DND-41 (cell line): ENCODE results near the gene TMEM151A.

Experiments
- ATAC-seq: fragments of 200-7000 bp; cut with Tn5 transposase; 3 replicates; pipeline ENCODE4 v1.9.1; 2021; ENCODE audit warnings: low read depth; ENCODE audit not compliant: insufficient read depth
- DNase-seq: peaks from one replicate; pipeline ENCODE4 v3.0.0-alpha.2; 2020
- H2AFZ ChIP-seq: 2 replicates; pipeline ENCODE4 v1.6.0; 2012; ENCODE audit warnings: low read depth, low read length
- H3K27ac ChIP-seq: 2 replicates; pipeline ENCODE4 v1.5.1; 2012; ENCODE audit warnings: low read length, inconsistent platforms
- H3K27me3 ChIP-seq: fragments of 200-600 bp; sonication (generic); 2 replicates; pipeline ENCODE4 v1.6.0; 2012; ENCODE audit warnings: low read length, mild to moderate bottlenecking, inconsistent platforms; ENCODE audit not compliant: insufficient read depth, poor library complexity
- H3K36me3 ChIP-seq: 2 replicates; pipeline ENCODE4 v1.5.1; 2012; ENCODE audit warnings: low read length, inconsistent platforms; ENCODE audit not compliant: insufficient read depth
- H3K4me1 ChIP-seq: 2 replicates; pipeline ENCODE4 v1.5.1; 2012; ENCODE audit warnings: mild to moderate bottlenecking, low read length; ENCODE audit not compliant: insufficient read depth
- H3K4me2 ChIP-seq: 2 replicates; pipeline ENCODE4 v1.6.0; 2012; ENCODE audit warnings: mild to moderate bottlenecking, moderate library complexity, low read length, inconsistent platforms; ENCODE audit not compliant: insufficient read depth
- H3K4me3 ChIP-seq, 2 experiments: fragments of 200-600 bp in 1 of 2; shearing (Covaris generic) in 1 of 2; 2 replicates each; pipeline ENCODE4 v1.5.1; 2012 to 2016; ENCODE audit warnings: inconsistent platforms in 2 of 2, low read length in 2 of 2, mild to moderate bottlenecking in 2 of 2, low read depth in 1 of 2, moderate library complexity in 1 of 2
- H3K79me2 ChIP-seq: 2 replicates; pipeline ENCODE4 v1.6.0; 2012; ENCODE audit warnings: low read length, inconsistent platforms; ENCODE audit not compliant: insufficient read depth
- H3K9ac ChIP-seq: 2 replicates; pipeline ENCODE4 v1.6.0; 2012; ENCODE audit warnings: low read depth, mild to moderate bottlenecking, inconsistent platforms, low read length, moderate library complexity
- H3K9me3 ChIP-seq: 2 replicates; pipeline ENCODE4 v1.5.1; 2012; ENCODE audit warnings: low read length, moderate library complexity, mild to moderate bottlenecking, inconsistent platforms; ENCODE audit not compliant: insufficient read depth, severe bottlenecking
- H4K20me1 ChIP-seq: 2 replicates; pipeline ENCODE4 v1.6.0; 2012; ENCODE audit warnings: low read length; ENCODE audit not compliant: insufficient read depth
- EZH2 ChIP-seq: IDR thresholded peaks from 3 replicates; pipeline ENCODE4 v1.6.1; 2012; ENCODE audit warnings: borderline replicate concordance, low read depth, mild to moderate bottlenecking, moderate library complexity, low read length, inconsistent platforms; ENCODE audit not compliant: severe bottlenecking
- TF ChIP-seq, protein P1 (sequence below): IDR thresholded peaks from 2 replicates; pipeline ENCODE4 v1.5.1; 2012; ENCODE audit warnings: borderline replicate concordance, low read length, moderate library complexity, mild to moderate bottlenecking; ENCODE audit not compliant: poor library complexity, severe bottlenecking; ENCODE audit errors: extremely low read depth

Gene TMEM151A

DNA sequence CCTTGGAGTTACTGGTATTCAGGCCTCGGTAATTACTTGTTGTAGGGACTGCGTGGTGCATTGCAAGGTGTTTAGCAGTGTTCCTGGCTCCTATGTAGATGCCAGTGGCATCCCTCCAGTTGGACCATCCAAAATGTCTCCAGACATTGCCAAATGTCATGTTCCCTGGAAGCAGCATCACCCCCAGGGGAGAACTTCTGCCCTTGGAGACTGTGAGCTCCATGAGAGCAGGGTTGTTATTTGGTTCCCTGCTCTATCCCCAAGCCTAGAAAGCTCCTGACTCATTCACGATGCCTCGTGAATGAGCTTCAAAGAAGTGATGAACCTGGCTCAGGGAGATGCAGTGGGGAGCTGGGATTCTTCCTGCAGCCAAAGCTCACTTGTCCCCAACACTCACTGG lies 29.9 kb downstream of the TMEM151A start:
- Histone ChIP-seq H2AFZ (no peak overlapping the region), H3K36me3 (no peaks in the 10 kb centered on the region), H3K9ac (no peak overlapping the region), H3K4me2 (no peak overlapping the region), H3K4me1 (peaks cover 44% of the 10 kb centered on the region), H3K27ac (no peak overlapping the region), H3K27me3 (no peaks in the 10 kb centered on the region), H3K9me3 (no peaks in the 10 kb centered on the region), H3K4me3 (no peak overlapping the region), H3K79me2 (no peaks in the 10 kb centered on the region), H4K20me1 (0 out of 2 replicates have a peak, but pooled peaks cover 2% of the 10 kb centered on the region)
- TF ChIP-seq, protein P1, sequence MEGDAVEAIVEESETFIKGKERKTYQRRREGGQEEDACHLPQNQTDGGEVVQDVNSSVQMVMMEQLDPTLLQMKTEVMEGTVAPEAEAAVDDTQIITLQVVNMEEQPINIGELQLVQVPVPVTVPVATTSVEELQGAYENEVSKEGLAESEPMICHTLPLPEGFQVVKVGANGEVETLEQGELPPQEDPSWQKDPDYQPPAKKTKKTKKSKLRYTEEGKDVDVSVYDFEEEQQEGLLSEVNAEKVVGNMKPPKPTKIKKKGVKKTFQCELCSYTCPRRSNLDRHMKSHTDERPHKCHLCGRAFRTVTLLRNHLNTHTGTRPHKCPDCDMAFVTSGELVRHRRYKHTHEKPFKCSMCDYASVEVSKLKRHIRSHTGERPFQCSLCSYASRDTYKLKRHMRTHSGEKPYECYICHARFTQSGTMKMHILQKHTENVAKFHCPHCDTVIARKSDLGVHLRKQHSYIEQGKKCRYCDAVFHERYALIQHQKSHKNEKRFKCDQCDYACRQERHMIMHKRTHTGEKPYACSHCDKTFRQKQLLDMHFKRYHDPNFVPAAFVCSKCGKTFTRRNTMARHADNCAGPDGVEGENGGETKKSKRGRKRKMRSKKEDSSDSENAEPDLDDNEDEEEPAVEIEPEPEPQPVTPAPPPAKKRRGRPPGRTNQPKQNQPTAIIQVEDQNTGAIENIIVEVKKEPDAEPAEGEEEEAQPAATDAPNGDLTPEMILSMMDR, result no peak
- TF ChIP-seq EZH2, result no peak
- no peak for ATAC-seq
- DNase-seq, result no peak

DNA sequence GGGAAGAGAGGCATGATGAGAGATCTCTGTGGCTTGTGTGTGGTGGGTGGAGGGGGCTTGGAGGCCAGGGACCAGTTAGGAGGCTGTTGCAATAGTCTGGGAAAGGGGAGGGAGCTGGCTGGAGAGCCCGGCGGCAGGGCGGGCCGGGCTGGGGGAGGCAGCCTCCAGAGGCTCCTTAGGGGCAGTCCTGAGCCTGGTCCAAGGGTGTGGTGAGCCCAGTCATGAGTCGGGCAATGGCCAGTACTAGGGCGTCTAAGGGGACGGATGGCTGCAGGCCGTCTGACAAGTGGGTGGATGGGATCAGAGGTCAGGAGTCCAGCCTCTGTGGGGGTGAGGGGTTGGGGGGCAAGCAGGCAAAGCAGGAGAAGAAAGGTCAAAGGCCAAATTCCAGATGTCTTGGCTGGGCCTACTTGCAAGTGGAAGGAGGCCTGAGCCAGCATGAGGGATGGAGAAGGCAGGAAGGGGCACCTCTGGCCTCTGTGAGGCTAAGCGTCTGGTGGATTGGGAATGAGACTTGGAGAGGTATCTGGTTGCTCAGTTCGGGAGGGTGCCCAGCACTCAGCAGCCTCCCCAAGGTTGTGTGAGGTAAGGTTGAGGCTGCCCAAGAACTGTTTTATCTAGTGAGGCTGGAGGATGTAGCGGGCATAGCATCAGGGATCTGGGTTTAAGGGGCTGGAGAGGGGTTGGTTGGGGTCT lies 31.2 kb downstream of the TMEM151A start:
- Histone ChIP-seq H3K4me2 (no peak overlapping the region), H3K36me3 (no peaks in the 10 kb centered on the region), H3K9me3 (no peaks in the 10 kb centered on the region), H2AFZ (no peak overlapping the region), H3K4me1 (peaks cover 44% of the 10 kb centered on the region), H3K27ac (no peak overlapping the region), H3K79me2 (no peaks in the 10 kb centered on the region), H3K9ac (no peak overlapping the region), H4K20me1 (peaks cover 2% of the 10 kb centered on the region; the same call in 1 of the 2 replicates), H3K4me3 (no peak overlapping the region), H3K27me3 (no peaks in the 10 kb centered on the region)
- no peak for DNase-seq
- ATAC-seq, result no peak
- TF ChIP-seq, protein P1, result no peak
- TF ChIP-seq EZH2, result no peak

DNA sequence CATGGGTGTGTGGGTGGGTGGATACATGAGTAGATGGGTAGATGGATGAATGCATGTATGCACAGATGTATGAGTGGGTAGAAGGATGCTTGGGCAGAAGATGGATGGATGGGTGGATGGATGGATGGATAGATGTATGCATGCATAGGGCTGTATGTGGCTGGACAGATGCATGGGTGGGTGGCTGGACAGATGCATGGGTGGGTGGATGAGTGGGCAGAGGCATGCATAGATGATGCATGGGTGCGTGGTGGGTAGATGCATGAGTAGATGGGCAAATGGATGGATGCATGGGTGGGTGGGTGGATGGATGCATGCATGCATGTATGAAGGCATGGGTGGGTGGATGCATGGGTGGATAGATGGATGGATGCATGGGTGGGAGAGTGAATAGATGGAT lies 32.0 kb downstream of the TMEM151A start:
- no peaks in the 10 kb centered on the region for H3K79me2 ChIP-seq
- peaks cover 2% of the 10 kb centered on the region; the same call in 1 of the 2 replicates for H4K20me1 ChIP-seq
- H3K4me3 ChIP-seq, result no peak overlapping the region
- ATAC-seq (no peak), DNase-seq (no peak)
- no peak overlapping the region for H2AFZ ChIP-seq
- H3K27me3 ChIP-seq, result no peaks in the 10 kb centered on the region
- no peak overlapping the region for H3K27ac ChIP-seq
- H3K9ac ChIP-seq, result no peak overlapping the region
- H3K9me3 ChIP-seq, result no peaks in the 10 kb centered on the region
- peaks cover 44% of the 10 kb centered on the region for H3K4me1 ChIP-seq
- no peaks in the 10 kb centered on the region for H3K36me3 ChIP-seq
- H3K4me2 ChIP-seq, result no peak overlapping the region
- TF ChIP-seq, protein P1, result no peak
- no peak for TF ChIP-seq EZH2
